Measurements from ENCODE around the gene WDR74.
A peak's percentile ranks its signal among the peaks of the same experiment; 100 is the strongest.

Gene WDR74

GRCh38 chr11:62856333-62856895 is 17.0 kb upstream of the WDR74 start:
- Histone ChIP-seq H3K36me3 (ENCODE audit: control insufficient read depth, insufficient read depth, low read length) (peaks cover 20% of the 10 kb centered on the region), H3K4me3 (replicated peaks; ENCODE audit: low read depth, low read length) (peak overlapping the region; percentile 97), H3K27me3 (replicated peaks; ENCODE audit: control insufficient read depth, insufficient read depth, low read length) (no peaks in the 10 kb centered on the region)
- no peak for DNase-seq (ENCODE audit: extremely low read depth, insufficient read length)
- TF ChIP-seq CTCF (IDR thresholded peaks at IDR 0.05; ENCODE audit: insufficient read depth, low read length, poor library complexity, severe bottlenecking), result no peak

GRCh38 chr11:62855571-62856332 is 16.4 kb upstream of the WDR74 start:
- H3K4me3 ChIP-seq (replicated peaks; ENCODE audit: low read depth, low read length), result peak overlapping the region; percentile 97
- no peaks in the 10 kb centered on the region for H3K27me3 ChIP-seq (replicated peaks; ENCODE audit: control insufficient read depth, insufficient read depth, low read length)
- peak; percentile 99 for DNase-seq (ENCODE audit: extremely low read depth, insufficient read length)
- H3K36me3 ChIP-seq (ENCODE audit: control insufficient read depth, insufficient read depth, low read length), result peaks cover 21% of the 10 kb centered on the region
- TF ChIP-seq CTCF (IDR thresholded peaks at IDR 0.05; ENCODE audit: insufficient read depth, low read length, poor library complexity, severe bottlenecking), result no peak

- peaks cover 21% of the 10 kb centered on the region for H3K36me3 ChIP-seq (ENCODE audit: control insufficient read depth, insufficient read depth, low read length)
- DNase-seq (ENCODE audit: extremely low read depth, insufficient read length), result no peak
- peak overlapping the region; percentile 87 for H3K4me3 ChIP-seq (replicated peaks; ENCODE audit: low read depth, low read length)
- H3K27me3 ChIP-seq (replicated peaks; ENCODE audit: control insufficient read depth, insufficient read depth, low read length), result no peaks in the 10 kb centered on the region
- no peak for TF ChIP-seq CTCF (IDR thresholded peaks at IDR 0.05; ENCODE audit: insufficient read depth, low read length, poor library complexity, severe bottlenecking)
Measured at GRCh38 chr11:62854825-62855570, 15.6 kb upstream of the WDR74 start.

GRCh38 chr11:62854013-62854824 is 14.8 kb upstream of the WDR74 start:
- no peak for TF ChIP-seq CTCF (IDR thresholded peaks at IDR 0.05; ENCODE audit: insufficient read depth, low read length, poor library complexity, severe bottlenecking)
- H3K4me3 ChIP-seq (replicated peaks; ENCODE audit: low read depth, low read length), result peak overlapping the region; percentile 87
- DNase-seq (ENCODE audit: extremely low read depth, insufficient read length), result no peak
- no peaks in the 10 kb centered on the region for H3K27me3 ChIP-seq (replicated peaks; ENCODE audit: control insufficient read depth, insufficient read depth, low read length)
- H3K36me3 ChIP-seq (ENCODE audit: control insufficient read depth, insufficient read depth, low read length), result peaks cover 21% of the 10 kb centered on the region

- peak overlapping the region; percentile 87 for H3K4me3 ChIP-seq (replicated peaks; ENCODE audit: low read depth, low read length)
- no peak for DNase-seq (ENCODE audit: extremely low read depth, insufficient read length)
- no peak for TF ChIP-seq CTCF (IDR thresholded peaks at IDR 0.05; ENCODE audit: insufficient read depth, low read length, poor library complexity, severe bottlenecking)
- H3K36me3 ChIP-seq (ENCODE audit: control insufficient read depth, insufficient read depth, low read length), result peaks cover 21% of the 10 kb centered on the region
- H3K27me3 ChIP-seq (replicated peaks; ENCODE audit: control insufficient read depth, insufficient read depth, low read length), result no peaks in the 10 kb centered on the region
Measured at GRCh38 chr11:62853279-62853965, 14.0 kb upstream of the WDR74 start.
